ENCODE results near the gene RIMBP2.

DNA sequence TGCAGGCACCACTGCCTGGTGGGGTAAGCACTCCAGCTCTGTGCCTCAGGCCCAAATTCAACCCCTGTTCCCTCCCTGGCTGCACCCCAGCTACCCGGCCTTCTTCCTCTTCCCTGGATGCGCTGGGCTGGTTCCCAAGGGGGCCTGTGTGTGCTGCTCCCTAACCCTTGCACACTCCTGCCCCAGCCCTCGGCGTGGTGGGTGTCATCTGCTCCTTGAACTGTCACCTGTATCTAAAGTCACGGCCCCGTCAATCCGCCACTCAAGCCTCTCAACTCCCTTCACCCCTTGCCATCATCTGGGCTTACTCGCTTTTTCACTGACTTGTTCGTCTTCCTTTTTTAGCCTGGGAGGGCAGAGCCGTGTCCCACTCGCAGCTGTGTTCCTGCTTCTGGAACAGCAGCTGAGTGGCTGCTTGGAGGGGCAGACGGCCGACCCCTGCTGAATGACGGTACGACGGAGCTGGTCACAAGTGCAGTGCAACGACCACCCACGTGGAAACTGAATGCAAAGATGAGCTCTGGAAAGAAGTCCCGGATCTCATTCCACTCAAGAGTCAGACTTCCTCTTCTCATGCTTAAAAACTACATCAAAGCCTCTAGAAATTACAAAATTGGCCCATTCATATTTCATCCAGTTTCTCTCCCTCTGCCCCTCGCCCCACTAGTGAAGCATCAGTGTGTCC, 239.5 kb downstream of the RIMBP2 start:
- TF ChIP-seq, protein P1, sequence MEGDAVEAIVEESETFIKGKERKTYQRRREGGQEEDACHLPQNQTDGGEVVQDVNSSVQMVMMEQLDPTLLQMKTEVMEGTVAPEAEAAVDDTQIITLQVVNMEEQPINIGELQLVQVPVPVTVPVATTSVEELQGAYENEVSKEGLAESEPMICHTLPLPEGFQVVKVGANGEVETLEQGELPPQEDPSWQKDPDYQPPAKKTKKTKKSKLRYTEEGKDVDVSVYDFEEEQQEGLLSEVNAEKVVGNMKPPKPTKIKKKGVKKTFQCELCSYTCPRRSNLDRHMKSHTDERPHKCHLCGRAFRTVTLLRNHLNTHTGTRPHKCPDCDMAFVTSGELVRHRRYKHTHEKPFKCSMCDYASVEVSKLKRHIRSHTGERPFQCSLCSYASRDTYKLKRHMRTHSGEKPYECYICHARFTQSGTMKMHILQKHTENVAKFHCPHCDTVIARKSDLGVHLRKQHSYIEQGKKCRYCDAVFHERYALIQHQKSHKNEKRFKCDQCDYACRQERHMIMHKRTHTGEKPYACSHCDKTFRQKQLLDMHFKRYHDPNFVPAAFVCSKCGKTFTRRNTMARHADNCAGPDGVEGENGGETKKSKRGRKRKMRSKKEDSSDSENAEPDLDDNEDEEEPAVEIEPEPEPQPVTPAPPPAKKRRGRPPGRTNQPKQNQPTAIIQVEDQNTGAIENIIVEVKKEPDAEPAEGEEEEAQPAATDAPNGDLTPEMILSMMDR (IDR thresholded peaks at IDR 0.05), result no peak
- no peak for TF ChIP-seq POLR2A (IDR thresholded peaks at IDR 0.05)

Data from vagina (tissue), 2 donors.